ENCODE results near the gene GPRIN3.

GPRIN3 gene

DNA sequence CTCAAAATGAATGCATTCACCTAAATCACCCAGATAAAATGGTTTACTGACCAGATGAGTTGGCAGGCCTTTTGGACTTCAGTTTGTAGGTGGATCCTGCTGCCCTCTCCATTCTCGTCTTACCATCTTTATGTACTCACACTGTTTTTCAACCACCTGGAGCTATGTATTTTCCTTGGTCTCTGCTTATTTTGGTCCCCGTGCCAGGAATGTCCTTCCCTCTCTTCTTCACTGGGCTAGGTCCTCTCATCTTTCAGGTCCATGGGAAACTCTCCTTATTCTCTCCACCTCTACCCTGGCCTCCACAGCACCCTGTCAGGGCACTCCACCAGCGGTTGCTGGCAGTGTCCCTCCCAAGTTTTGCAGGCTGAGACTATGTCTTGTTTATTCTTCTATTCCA is 2.6 kb downstream of the GPRIN3 start:
- H3K36me3 ChIP-seq (ENCODE audit: insufficient read depth, low read length), result no peaks in the 10 kb centered on the region
- H3K9me3 ChIP-seq (ENCODE audit: insufficient read depth, low read depth, low read length), result no peaks in the 10 kb centered on the region
- no peak for TF ChIP-seq EZH2phosphoT487 (IDR thresholded peaks at IDR 0.05; ENCODE audit: borderline replicate concordance)
- TF ChIP-seq, protein P1, sequence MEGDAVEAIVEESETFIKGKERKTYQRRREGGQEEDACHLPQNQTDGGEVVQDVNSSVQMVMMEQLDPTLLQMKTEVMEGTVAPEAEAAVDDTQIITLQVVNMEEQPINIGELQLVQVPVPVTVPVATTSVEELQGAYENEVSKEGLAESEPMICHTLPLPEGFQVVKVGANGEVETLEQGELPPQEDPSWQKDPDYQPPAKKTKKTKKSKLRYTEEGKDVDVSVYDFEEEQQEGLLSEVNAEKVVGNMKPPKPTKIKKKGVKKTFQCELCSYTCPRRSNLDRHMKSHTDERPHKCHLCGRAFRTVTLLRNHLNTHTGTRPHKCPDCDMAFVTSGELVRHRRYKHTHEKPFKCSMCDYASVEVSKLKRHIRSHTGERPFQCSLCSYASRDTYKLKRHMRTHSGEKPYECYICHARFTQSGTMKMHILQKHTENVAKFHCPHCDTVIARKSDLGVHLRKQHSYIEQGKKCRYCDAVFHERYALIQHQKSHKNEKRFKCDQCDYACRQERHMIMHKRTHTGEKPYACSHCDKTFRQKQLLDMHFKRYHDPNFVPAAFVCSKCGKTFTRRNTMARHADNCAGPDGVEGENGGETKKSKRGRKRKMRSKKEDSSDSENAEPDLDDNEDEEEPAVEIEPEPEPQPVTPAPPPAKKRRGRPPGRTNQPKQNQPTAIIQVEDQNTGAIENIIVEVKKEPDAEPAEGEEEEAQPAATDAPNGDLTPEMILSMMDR (conservative IDR thresholded peaks at IDR 0.05; ENCODE audit: low read length), result no peak
- H3K9me2 ChIP-seq (replicated peaks; ENCODE audit: low read depth, low read length), result no peaks in the 10 kb centered on the region
- H2AFZ ChIP-seq (ENCODE audit: low read length), result no peak overlapping the region
- peaks cover 5% of the 10 kb centered on the region for H3K4me1 ChIP-seq (ENCODE audit: insufficient read depth, low read length, poor library complexity, severe bottlenecking)
- H4K20me1 ChIP-seq (ENCODE audit: insufficient read depth, low read length, poor library complexity, severe bottlenecking), result no peaks in the 10 kb centered on the region
- no peak overlapping the region for H3K4me3 ChIP-seq (ENCODE audit: low read length, poor library complexity, severe bottlenecking)
- H3K9ac ChIP-seq (ENCODE audit: low read depth, low read length, poor library complexity, severe bottlenecking), result no peak overlapping the region
- H3K79me2 ChIP-seq (ENCODE audit: insufficient read depth, low read length), result no peaks in the 10 kb centered on the region
- peaks cover 5% of the 10 kb centered on the region; the same call in 1 of the 2 replicates for H3F3A ChIP-seq (ENCODE audit: low read depth)
- peaks cover 35% of the 10 kb centered on the region for H3K27me3 ChIP-seq (ENCODE audit: insufficient read depth, low read length, poor library complexity, severe bottlenecking)
- no peak overlapping the region for H3K4me2 ChIP-seq (ENCODE audit: low read depth, low read length, poor library complexity, severe bottlenecking)

DNA sequence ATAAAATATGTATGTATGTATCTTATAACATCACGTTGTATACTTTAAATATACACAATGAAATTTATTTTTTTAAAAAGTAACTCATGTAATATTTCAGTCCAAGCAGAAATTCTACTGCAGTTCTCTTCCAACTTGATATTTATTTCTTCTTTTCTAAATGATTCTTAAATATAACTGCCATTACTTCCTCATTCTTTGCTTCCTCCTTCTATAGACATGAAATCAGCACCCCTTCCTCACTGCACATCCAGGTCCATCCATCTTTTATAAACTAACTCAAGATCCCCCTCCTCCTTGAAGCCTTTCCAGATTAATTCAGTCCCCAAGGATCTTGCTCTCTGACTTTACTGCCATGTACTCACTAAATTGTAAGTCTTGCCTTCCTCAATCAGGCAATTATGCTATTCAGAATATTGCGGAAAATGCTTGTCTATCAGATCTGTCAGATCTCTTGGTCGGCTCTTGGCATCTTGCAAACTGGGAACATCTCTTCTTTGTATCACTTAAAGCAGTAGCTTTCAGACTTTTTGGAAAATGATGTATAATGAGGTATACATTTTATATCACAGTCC is 3.7 kb downstream of the GPRIN3 start:
- H3K36me3 ChIP-seq (ENCODE audit: insufficient read depth, low read length), result no peaks in the 10 kb centered on the region
- H3K9me3 ChIP-seq (ENCODE audit: insufficient read depth, low read depth, low read length), result no peaks in the 10 kb centered on the region
- H2AFZ ChIP-seq (ENCODE audit: low read length), result no peak overlapping the region
- TF ChIP-seq, protein P1 (conservative IDR thresholded peaks at IDR 0.05; ENCODE audit: low read length), result no peak
- TF ChIP-seq EZH2phosphoT487 (IDR thresholded peaks at IDR 0.05; ENCODE audit: borderline replicate concordance), result no peak
- H3F3A ChIP-seq (ENCODE audit: low read depth), result no peaks in the 10 kb centered on the region
- H3K9me2 ChIP-seq (replicated peaks; ENCODE audit: low read depth, low read length), result no peaks in the 10 kb centered on the region
- no peak overlapping the region for H3K9ac ChIP-seq (ENCODE audit: low read depth, low read length, poor library complexity, severe bottlenecking)
- no peaks in the 10 kb centered on the region for H4K20me1 ChIP-seq (ENCODE audit: insufficient read depth, low read length, poor library complexity, severe bottlenecking)
- peaks cover 35% of the 10 kb centered on the region for H3K27me3 ChIP-seq (ENCODE audit: insufficient read depth, low read length, poor library complexity, severe bottlenecking)
- no peak overlapping the region for H3K4me3 ChIP-seq (ENCODE audit: low read length, poor library complexity, severe bottlenecking)
- H3K4me1 ChIP-seq (ENCODE audit: insufficient read depth, low read length, poor library complexity, severe bottlenecking), result peaks cover 8% of the 10 kb centered on the region
- no peak overlapping the region for H3K4me2 ChIP-seq (ENCODE audit: low read depth, low read length, poor library complexity, severe bottlenecking)
- H3K79me2 ChIP-seq (ENCODE audit: insufficient read depth, low read length), result no peaks in the 10 kb centered on the region

DNA sequence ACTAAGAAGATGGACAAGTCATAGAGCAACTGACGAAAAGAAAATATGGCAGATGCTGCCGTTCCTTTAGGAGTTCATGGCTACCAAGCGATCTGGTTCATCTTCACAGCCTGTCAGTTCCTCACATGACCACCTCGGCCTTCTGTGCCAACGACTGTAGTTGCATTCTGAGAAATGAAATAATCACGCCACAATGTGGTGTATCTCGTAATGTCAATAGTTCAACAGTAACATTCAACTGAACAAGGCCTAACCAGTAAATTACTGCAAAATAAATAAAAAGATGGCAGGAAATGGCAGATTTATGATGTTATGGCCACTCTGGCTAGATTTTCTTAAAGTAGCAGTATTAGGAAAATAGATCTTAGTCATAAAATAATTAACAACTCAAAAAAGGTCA is 4.4 kb downstream of the GPRIN3 start:
- Histone ChIP-seq H3F3A (ENCODE audit: low read depth) (no peaks in the 10 kb centered on the region), H3K4me3 (ENCODE audit: low read length, poor library complexity, severe bottlenecking) (no peak overlapping the region), H3K9me3 (ENCODE audit: insufficient read depth, low read depth, low read length) (no peaks in the 10 kb centered on the region), H4K20me1 (ENCODE audit: insufficient read depth, low read length, poor library complexity, severe bottlenecking) (no peaks in the 10 kb centered on the region), H3K27me3 (ENCODE audit: insufficient read depth, low read length, poor library complexity, severe bottlenecking) (peaks cover 35% of the 10 kb centered on the region), H3K9ac (ENCODE audit: low read depth, low read length, poor library complexity, severe bottlenecking) (no peak overlapping the region), H3K4me2 (ENCODE audit: low read depth, low read length, poor library complexity, severe bottlenecking) (no peak overlapping the region), H2AFZ (ENCODE audit: low read length) (no peak overlapping the region), H3K9me2 (replicated peaks; ENCODE audit: low read depth, low read length) (no peaks in the 10 kb centered on the region), H3K79me2 (ENCODE audit: insufficient read depth, low read length) (no peaks in the 10 kb centered on the region), H3K4me1 (ENCODE audit: insufficient read depth, low read length, poor library complexity, severe bottlenecking) (peaks cover 11% of the 10 kb centered on the region), H3K36me3 (ENCODE audit: insufficient read depth, low read length) (no peaks in the 10 kb centered on the region)
- TF ChIP-seq, protein P1 (conservative IDR thresholded peaks at IDR 0.05; ENCODE audit: low read length), result no peak
- no peak for TF ChIP-seq EZH2phosphoT487 (IDR thresholded peaks at IDR 0.05; ENCODE audit: borderline replicate concordance)

Data from Loucy (cell line).